Ecto neural progenitor cell (in vitro differentiated cells): Measurements from ENCODE around the gene GP1BB.
A peak's percentile ranks its signal among the peaks of the same experiment; 100 is the strongest.
"Not testable (repeated sequence)": the region's sequence is repeated elsewhere in the genome, so short reads cannot be mapped to it uniquely, and the experiment has no call there.

Experiments used
- DNase-seq: peaks from one replicate; pipeline ENCODE4 v3.0.0-alpha.2; 2018; ENCODE audit warnings: low spot score

GP1BB gene

DNA sequence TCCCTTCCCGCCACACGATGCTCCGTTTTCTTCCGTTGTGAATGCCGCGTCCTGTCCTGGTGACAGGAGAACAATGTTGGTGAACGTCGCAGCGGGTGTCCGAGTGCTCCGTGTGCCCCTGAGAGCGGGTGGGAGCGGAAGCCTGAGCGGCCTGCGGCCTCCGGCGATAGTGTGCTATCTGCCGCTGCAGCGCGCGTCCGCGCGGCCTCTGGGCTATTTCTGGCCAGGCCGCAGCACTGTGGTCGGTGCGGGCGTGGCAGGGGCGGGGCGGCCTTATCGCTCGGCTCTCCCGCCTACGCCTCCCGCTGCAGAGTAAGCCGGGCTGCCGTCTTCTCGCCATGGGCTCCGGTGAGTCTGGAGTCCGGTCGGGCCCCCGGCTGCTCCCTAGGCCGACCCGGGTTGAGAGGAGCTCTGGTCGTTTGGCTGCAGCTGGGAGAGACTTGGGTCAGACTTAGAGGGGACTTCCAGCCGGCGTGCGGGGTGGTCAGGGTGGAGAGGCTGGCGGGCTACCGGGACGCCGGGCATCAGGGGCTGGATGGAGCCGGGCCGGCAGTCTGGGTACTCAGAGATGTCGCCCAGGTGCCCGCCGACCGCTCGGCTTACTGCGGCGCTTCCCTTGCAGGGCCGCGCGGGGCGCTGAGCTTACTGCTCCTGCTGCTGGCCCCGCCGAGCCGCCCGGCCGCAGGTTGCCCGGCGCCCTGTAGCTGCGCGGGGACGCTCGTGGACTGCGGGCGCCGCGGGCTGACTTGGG, at the start of gene GP1BB:
Gene GP1BB (plus strand): TSS at position 308 of the 751 bp plus-strand sequence. CDS start 31 bp downstream, at position 339.
- DNase-seq = peak; percentile 78

DNA sequence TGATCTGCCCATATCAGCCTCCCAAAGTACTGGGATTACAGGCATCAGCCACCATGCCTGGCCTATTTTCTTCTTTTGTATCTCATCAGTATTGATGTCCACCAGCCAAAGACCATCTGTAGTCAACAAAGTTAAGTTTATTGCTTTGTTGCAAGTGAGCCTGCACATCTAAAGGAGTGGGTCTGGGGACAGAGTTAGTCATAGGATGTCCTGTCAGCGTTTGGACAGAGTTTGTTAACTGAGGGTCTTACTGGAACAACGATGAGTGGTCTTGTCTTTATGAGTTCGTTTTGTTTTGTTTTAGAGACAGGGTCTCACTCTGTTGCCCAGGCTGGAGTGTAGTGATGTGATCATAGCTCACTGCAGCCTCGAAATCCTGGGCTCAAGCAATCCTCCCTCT, 49.7 kb upstream of the GP1BB start:
- DNase-seq = no peak

DNA sequence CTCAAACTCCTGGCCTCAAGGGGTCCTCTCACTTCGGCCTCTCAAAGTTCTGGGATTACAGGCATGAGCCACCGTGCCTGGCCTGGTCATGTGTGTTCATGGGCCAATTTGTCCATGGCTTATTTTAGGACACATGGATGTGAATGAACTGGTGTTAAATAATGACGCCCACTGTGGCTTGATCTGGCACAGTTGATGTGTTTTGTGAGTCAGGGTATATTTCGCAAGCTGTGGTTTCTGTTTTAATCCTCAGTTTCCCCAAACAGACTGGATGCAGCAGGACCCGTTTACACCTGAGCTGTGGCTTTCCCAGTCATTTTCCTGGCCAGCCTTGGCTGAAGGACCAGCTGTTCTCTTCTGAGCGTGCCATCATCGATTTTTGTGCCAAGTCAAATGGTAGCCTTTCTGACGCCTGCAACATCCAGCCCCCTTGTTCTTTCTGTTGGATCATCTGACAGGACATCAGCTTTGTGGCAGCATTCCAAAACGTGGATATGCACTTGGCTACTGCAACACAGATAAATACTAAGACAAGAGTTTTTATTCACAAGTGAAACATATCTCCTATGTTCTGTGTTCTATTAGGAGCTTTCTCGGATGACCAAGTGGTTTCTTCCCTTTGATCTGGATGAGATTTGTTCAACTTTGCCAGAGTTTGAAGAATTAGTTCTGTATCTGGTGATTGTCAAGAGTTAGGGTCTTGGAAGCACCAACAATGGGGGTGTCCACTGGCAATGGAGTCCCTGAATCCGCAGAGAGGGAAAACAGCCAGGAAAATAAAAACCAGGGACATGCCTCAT, 49.0 kb upstream of the GP1BB start:
- DNase-seq = no peak

DNA sequence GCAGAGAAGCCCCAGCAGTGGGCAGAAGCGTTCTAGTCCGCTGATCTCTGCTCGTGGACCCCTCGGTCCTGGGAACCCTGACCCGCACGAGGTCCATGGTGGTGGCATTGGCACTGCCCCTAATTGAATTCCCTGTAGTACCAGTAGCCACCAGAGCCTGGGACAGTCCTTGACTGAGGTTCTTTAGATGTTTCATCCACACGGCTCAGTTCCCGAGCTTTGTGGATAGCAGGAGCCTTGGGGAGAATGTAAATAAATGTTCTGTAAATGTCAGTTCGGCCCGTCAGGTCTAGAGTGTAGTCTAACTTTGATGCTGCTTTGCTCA, 48.4 kb upstream of the GP1BB start:
- DNase-seq = no peak

DNA sequence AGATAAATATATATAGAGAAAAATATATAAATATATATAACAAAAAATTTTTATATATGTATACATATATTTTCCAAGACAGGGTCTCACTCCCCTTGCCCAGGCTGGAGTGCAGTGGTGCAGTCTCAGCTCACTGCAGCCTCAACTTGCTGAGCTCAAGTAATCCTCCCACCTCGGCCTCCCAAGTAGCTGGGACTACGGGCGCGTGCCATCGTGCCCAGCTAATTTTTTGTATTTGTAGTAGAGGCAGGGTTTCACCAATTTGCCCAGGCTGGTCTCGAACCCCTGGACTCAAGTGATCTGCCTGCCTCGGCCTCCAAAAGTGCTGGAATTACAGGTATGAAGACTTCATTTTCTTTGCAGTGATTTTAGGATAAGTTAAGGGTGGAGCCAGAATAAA, 47.9 kb upstream of the GP1BB start:
- no peak for DNase-seq

DNA sequence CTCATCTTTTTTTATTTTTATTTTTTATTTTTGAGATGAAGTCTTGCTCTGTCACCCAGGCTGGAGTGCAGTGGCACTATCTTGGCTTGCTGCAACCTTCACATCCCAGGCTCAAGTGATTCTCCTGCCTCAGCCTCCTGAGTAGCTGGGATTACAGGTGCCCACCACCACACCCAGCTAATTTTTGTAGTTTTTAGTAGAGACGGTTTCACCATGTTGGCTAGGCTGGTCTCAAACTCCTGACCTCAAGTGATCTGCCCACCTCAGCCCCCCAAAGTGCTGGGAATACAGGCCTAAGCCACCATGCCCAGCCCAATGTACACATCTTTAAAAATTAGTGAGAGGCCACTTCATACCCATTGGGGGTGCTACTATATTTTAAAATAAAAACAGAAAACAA, 46.9 kb upstream of the GP1BB start:
- DNase-seq = not testable (repeated sequence)

DNA sequence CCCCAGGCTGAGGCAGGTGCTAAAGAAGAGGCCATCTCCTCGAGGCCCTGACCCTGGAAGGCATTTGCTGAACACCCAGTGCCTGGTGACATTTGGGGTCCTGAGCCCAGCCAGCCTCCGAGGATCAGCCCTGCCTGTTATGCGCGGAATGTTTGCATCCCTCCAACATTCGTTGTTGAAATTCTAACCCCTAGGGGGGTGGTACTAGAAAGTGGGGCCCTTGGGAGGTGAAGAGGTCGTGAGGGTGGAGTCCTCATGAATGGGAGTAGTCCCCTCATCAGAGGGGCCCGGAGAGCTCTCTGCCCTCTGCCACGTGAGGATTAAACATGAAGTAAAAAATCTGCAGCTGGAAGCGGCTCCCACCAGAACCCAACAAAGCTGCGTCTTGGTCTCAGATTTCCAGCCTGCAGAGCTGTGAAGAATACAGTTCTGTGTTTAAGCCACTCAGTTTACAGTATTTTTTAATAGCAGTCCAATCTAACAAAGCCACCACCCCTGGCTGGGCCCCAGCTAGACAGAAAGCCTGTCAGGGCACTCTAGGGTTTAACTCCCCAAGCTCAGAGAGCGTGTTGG, 44.3 kb upstream of the GP1BB start:
- no peak for DNase-seq

DNA sequence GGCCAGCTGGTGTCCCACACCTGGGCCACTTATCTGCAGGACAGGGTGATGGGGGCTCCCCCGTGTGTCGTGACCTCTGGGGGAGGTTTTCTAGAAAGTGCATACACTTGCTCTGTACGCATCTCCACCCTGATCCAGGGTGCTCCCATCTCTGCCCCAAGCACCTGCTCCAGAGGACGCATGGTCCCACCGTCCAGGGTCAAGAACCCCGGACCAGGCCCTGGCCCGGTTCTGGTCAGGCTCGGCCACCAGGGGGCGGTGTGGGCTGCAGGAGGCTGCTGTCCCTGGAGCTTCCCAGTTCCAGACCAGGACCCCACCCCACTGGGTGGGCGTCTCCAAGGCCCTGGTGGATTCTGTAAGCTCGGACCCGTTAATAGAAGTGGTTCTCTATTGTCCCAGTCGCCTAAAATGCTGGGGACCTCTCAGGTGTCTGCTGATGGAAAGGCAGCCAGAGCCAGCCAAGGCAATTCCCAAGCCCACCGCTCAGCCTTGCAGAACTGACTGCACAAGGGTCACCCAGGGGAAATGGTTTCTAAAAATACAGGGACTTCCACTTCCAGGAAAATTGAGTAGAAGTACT, 43.7 kb upstream of the GP1BB start:
- peak; percentile 74 for DNase-seq

DNA sequence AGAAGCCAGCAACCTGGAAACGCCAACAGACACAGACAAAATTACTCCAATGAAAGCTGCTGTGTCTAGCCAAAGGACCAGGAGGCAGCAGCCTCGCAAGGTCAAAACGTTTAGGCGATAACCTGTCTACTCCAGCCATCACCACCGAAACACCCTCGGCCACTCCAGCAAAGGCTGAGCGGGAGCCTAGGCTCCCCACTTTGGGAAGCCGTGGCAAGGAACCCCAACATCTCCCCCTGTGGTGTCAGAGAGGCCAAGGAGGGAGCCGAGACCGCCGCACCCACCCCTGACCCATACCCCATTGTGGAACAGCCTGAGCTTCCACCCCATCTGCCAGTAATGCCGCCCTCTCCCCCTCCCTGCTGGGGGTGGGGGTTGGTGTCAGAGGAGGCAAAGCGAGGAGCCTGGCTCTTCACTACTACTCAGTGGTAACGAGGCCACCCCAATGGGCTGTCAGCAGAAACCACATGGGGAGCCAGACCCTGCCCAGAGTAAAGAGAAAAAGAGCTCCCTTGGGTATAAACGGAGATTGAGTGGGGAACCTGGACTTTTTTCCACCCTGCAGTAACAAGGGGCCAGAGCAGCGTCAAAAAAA, 43.0 kb upstream of the GP1BB start:
- no peak for DNase-seq

DNA sequence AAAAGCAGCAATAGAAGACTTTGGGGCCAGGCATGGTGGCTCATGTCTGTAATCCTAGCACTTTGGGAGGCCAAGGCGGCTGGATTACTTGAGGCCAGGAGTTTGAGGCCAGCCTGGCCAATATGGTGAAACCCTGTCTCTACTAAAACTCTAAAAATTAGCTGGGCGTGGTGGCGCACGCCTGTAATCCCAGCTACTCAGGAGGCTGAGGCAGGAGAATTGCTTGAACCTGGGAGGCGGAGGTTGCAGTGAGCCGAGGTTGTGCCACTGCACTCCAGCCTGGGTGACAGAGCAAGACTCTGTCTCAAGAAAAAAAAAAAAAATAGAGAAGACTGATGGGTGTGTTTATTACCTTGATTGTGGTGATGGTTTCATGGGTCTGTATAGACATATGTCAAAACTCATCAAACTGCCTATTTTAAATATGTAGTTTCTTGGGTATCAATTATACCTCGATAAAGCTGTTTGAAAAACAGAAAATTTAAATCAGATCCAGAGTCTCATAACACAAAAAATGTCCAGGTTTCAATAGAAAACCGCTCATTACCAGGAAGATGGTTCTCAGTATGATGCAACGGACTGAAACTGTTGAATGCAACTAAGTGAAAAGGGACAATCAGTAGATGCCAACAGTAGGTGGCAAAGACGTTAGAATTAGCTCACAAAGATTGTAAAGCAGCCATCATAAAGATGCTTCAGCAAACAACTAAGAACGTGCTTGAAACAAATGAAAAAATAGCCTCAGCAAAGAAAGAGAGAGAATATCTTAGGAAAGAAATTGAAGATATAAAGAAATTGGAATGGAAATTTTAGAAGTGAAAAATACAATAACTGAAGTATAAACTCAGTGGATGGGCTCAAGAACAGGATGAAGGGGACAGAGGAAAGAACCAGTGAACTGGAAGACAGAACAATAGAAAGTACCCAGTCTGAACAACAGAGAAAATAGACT, 42.2 kb upstream of the GP1BB start:
- DNase-seq = no peak

DNA sequence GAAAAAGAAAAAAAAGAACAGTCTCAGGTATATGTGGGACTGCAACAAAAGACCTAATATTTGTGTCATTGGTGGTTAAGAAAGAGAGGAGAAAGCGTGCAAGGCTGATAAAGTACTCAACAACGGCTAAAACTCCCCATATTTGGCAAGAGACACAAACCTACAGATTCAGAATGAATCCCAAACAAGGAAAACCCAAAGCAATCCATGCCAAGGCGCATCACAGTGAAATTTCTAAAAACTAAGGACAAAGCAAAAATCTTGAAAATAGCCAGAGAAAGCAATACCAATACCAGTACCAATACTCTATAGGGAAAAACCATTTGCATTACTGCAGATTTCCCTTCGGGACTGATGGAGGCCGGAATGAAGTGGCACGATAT, 41.5 kb upstream of the GP1BB start:
- no peak for DNase-seq

DNA sequence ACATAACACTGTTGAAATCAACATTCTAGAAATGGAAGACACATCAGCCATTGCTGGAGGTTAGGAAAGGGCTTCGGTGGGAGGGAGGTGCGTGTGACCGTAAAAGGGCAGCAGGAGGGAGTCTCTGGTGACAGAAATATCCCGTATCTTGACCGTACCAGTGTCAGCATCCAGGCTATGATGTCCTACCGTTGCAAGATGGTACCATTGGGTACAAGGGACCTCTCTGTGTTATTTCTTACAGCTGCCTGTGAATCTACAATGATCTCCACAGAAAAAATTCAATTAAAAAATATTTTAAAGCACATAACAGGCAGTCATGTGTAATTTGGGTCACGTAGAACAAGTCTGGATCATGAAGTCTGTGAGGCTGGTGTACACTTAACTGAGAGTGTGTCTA, 36.4 kb upstream of the GP1BB start:
- DNase-seq = no peak

DNA sequence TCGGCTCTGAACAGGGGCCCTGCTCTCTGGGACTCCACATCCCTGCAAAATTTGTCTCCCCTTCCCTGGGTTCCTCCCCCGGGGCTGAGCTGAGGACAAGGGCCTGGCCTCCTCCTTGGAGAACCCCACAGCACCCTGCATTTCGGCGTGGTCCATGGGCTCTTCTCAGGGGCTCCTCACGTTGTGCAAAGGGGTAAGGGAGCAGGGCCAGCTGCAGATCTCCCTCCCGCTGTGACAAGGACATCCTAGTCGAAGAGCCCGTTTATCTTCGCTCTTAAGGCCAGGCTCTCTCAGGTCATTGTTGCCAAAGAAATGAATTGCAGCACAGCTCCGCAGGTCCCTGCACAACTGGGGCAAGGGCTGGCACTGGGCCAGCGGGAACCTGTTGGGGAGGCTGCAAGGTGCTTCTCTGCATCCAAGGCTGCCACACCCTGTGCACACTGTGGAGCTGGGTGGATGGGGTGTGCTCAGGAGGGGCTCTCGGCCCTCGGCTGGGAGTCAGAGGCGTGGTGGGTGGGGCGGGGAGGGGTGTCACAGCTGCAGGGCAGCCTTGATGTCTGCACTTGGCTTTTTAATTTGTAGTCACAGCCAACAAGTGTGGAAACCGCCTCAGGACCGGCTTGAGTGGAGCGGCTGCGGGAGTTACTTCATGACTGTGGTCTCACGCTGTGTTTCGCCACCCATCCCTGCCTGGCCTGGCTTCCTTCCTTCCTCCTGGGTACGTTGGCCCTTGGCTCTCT, 35.6 kb upstream of the GP1BB start:
- DNase-seq = no peak

DNA sequence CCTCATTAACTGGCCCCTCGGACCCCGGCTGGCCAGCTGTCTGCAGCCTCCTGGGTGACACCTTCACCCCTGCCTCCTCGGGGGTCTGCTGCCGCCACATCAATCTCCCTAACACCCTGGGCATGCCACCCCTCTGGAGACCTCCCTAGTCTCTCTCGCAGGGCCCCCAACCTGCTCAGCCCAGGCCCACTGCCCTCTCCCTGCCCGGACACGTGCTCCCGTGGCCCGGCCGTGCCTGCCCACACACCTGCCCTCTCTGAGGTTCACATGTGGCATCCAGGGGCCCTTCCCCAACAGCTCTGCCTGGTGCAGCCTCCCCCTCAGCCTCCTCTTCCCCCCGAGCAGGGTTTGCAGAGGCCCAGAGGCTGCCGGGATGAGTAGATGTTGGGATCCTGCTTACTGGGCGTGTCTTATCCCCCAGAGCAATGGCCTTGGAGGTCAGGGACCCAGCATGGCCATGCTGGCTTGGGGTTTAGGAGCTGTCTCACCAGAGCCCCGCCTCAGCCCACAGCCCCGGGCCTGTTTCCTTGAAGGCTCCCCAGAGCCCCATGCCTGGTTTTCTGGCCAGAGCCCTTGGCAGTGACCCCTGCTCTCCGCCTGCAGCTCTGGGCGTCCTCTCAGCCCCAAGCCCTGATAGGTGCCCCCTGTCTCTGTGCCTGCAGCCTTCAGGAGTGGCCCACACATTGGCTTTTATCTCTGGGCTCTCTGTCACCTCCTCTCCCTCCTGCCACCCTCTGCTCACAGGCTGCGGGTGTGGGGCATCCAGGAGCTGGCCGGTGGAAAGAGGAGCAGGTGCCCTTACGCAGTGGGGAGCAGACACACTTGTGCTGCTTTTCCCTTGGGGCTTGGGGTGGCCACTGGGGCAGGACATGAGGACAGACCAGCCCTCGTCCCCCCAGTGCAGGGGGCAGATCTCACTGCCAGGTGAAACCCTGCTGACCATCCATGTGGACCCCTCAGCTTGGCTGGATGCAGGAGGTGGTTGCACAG, 34.7 kb upstream of the GP1BB start:
- no peak for DNase-seq

DNA sequence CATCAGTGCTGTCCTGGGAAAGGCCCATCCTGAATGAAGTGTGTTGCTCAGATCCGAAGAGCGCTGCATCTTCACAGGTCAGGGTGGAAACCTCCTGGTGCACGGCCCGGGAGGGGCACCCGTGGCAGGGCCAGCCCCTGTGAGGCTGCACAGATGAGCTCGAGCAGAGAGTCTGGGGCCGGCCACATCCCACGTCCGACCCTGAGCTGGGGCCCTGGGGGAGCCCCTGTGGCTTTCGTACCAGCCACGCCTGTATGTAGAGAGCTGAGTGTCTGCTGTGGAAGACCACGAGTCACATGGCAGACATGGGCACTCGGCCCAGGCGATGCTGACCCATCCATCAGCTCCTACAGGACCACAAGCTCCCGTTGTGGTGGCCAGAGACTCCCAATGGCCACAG, 33.9 kb upstream of the GP1BB start:
- DNase-seq = no peak

DNA sequence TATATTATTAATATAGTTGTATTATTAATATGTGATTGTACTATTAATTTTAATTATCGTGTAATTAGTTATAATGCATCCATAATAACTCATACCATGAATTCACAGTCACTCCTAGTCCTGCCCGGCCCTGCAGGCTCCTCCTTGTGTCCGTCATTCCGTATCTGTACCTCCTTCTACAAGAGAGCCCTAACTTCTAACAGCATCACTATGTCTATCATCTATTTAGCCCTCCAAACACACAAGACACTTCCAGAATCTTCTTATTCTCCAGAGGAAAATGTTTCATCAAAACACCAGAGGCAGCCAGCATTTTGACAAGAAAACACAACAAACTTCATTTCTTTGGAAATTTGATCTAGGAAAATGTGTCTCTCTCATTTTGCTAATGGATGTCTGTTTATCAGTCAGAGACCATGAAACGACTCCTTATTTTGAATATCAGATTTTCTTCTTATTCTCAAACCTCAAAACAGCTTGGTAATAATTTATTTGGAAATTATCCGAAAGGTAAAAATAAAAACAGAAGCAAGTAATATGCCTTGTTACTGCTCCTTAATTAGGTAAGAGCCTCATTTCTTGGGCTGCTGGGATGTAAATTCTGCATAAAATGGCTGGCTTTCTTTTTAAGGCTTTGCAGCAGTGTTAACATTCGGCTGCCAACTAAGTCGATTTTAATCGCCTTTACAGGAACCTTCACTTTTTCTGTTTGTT, 32.2 kb upstream of the GP1BB start:
- no peak for DNase-seq

DNA sequence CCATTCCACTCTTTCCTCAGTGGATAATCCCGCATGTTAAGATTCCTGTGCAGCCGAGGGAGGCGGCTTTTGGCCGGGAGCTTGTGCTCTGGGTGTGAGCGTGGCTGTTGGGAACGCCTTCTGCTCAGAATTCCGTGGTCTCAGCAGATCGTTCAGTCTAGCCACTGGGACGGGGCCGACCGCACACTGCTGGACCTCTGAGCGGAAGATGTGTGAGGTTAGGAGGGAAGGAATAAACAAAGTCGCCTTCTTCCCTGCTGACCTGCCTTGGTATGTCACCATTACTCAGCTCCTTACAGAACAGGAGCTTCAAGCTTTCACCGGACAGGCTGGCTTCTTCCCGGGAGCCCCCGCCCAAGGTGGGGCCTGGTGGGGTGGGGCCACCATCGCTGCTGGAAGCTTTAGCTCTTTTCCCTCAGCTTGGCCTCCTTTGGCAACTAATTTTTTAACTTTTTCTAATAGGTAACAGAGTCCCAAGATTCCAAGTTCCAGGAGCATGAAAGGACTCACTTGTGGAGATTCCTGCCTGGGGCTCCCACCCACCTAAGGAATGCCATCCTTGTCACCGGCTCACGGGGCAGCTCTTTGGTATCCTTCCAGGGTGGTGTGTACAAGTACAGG, 31.5 kb upstream of the GP1BB start:
- peak; percentile 74 for DNase-seq

DNA sequence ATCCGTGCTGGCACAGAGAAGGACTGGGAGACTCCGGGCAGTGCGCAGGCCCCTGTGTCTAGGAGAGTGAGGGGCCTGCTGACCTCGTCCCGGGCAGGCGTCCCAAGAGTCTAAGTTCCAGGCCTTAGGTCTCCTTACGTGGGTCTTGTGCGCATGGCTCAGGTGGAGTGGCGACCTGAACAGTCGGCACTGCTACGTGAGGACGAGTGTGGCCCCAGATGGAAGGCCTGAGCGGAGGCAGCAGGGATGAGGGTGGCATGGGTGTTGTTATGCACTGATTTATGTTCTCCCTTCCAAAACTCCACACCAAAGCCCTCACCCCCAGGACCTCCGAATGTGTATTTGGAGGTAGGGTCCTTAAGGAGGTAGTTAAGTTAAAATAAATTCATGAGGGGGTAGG, 29.8 kb upstream of the GP1BB start:
- no peak for DNase-seq
